BE2C (cell line): ENCODE measurements around the gene ADAMTS17.

Source experiments
- DNase-seq: peaks from one replicate; pipeline ENCODE4 v3.0.0-alpha.2; 2020
- H3K27me3 ChIP-seq: fragments of 250-450 bp; sonication (Bioruptor Pico); 2 replicates; pipeline ENCODE4 v1.5.1; 2020; ENCODE audit warnings: mild to moderate bottlenecking
- H3K36me3 ChIP-seq: fragments of 250-450 bp; sonication (Bioruptor Pico); 2 replicates; pipeline ENCODE4 v1.5.1; 2020; ENCODE audit warnings: mild to moderate bottlenecking
- H3K4me1 ChIP-seq: fragments of 250-450 bp; sonication (Bioruptor Pico); 2 replicates; pipeline ENCODE4 v1.5.1; 2020
- H3K4me3 ChIP-seq: 2 replicates; pipeline ENCODE4 v1.5.1; 2011; ENCODE audit warnings: low read depth, low read length
- H3K9me3 ChIP-seq: fragments of 250-450 bp; sonication (Bioruptor Pico); 2 replicates; pipeline ENCODE4 v1.5.1; 2020
- CTCF ChIP-seq: IDR thresholded peaks from 2 replicates; pipeline ENCODE4 v1.5.1; 2012; ENCODE audit warnings: mild to moderate bottlenecking, low read depth, low read length

The ADAMTS17 gene

GRCh38 chr15:100021653-100022052, 320.1 kb downstream of the ADAMTS17 start:
- Histone ChIP-seq H3K27me3 (no peaks in the 10 kb centered on the region), H3K4me1 (no peaks in the 10 kb centered on the region), H3K9me3 (no peaks in the 10 kb centered on the region; the same call in 1 of the 2 replicates), H3K4me3 (no peak overlapping the region), H3K36me3 (no peaks in the 10 kb centered on the region)
- DNase-seq: peak; percentile 19
- TF ChIP-seq CTCF: no peak

GRCh38 chr15:100020614-100021013, 321.2 kb downstream of the ADAMTS17 start:
- Histone ChIP-seq H3K36me3 (no peaks in the 10 kb centered on the region), H3K9me3 (no peaks in the 10 kb centered on the region; the same call in 1 of the 2 replicates), H3K27me3 (no peaks in the 10 kb centered on the region), H3K4me1 (no peaks in the 10 kb centered on the region), H3K4me3 (no peak overlapping the region)
- DNase-seq: no peak
- TF ChIP-seq CTCF: no peak

- no peaks in the 10 kb centered on the region for H3K36me3 ChIP-seq
- H3K9me3 ChIP-seq: no peaks in the 10 kb centered on the region; the same call in 1 of the 2 replicates
Measured at GRCh38 chr15:100020189-100020588, 321.6 kb downstream of the ADAMTS17 start.

GRCh38 chr15:100019601-100020000, 322.2 kb downstream of the ADAMTS17 start:
- Histone ChIP-seq H3K9me3 (no peaks in the 10 kb centered on the region; the same call in 1 of the 2 replicates), H3K4me3 (no peak overlapping the region), H3K27me3 (no peaks in the 10 kb centered on the region), H3K36me3 (no peaks in the 10 kb centered on the region), H3K4me1 (no peaks in the 10 kb centered on the region)
- no peak for TF ChIP-seq CTCF
- DNase-seq: no peak

More at GRCh38 chr15:100020189-100020588, 321.6 kb downstream of the ADAMTS17 start:
- no peak for DNase-seq
- Histone ChIP-seq H3K4me1 (no peaks in the 10 kb centered on the region), H3K4me3 (no peak overlapping the region), H3K27me3 (no peaks in the 10 kb centered on the region)
- no peak for TF ChIP-seq CTCF

GRCh38 chr15:100018191-100018590, 323.6 kb downstream of the ADAMTS17 start:
- no peaks in the 10 kb centered on the region for H3K4me1 ChIP-seq
- no peak overlapping the region for H3K4me3 ChIP-seq
- TF ChIP-seq CTCF: no peak
- no peak for DNase-seq
- no peaks in the 10 kb centered on the region for H3K27me3 ChIP-seq
- H3K36me3 ChIP-seq: no peaks in the 10 kb centered on the region
- no peaks in the 10 kb centered on the region; the same call in 1 of the 2 replicates for H3K9me3 ChIP-seq

- TF ChIP-seq CTCF: no peak
- H3K36me3 ChIP-seq: no peaks in the 10 kb centered on the region
- no peak overlapping the region for H3K4me3 ChIP-seq
- H3K27me3 ChIP-seq: no peaks in the 10 kb centered on the region
- no peaks in the 10 kb centered on the region; the same call in 1 of the 2 replicates for H3K9me3 ChIP-seq
- no peaks in the 10 kb centered on the region for H3K4me1 ChIP-seq
- DNase-seq: no peak
Measured at GRCh38 chr15:100017140-100017539, 324.6 kb downstream of the ADAMTS17 start.
